Non-pigmented ciliary epithelial cell (primary cell): Measurements from ENCODE around the gene CXADR.
"Not testable (repeated sequence)": the region's sequence is repeated elsewhere in the genome, so short reads cannot be mapped to it uniquely, and the experiment has no call there.

Experiments
- DNase-seq: peaks from one replicate; pipeline ENCODE4 v3.0.0-alpha.2; 2010; ENCODE audit warnings: low read depth

Gene CXADR

DNA sequence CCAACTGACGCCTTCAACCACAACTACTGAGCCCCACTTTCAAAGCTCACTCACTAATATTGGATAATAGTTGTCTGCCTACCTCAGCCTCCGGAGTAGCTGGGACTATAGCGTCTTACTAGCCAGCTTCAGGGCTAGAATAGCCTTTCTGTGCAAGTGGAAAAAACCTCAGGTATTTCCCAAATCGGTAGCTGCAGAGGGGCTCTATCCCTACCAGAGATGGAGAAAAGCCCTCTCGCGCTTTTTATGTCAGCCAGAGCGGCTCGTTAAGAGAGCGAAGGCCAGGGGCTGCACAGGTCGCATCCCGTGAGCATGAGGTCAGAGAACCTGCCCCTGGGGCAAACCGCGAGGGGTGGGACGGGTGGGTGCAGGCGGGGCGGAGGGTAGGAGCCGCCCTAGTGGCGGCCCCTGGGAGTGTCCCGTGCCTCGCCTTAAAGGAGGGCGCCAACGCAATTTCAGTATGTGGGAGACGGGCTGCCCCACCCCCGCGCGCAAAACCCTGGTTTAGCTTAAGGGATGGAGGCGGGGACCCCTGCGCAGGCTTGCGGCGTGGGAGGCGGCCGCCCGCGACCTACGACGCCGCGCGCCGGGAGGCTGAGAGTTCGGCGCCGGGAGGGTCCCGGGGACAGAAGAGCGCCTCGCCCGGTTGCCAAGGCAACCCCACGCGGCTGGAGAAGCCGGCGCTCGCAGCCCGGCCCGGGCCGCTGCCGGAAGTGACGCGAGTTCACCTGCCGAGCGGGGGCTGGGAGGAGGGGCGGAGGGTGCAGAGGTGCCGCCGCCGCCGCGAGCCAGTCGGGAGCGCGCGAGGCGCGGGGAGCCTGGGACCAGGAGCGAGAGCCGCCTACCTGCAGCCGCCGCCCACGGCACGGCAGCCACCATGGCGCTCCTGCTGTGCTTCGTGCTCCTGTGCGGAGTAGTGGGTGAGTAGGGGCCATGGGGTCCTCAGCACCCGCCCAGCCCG is at the start of gene CXADR:
TSS of gene CXADR (plus strand) at position 791 of the 961 bp plus-strand sequence. CDS start at position 878, 87 bp downstream.
- no peak for DNase-seq

DNA sequence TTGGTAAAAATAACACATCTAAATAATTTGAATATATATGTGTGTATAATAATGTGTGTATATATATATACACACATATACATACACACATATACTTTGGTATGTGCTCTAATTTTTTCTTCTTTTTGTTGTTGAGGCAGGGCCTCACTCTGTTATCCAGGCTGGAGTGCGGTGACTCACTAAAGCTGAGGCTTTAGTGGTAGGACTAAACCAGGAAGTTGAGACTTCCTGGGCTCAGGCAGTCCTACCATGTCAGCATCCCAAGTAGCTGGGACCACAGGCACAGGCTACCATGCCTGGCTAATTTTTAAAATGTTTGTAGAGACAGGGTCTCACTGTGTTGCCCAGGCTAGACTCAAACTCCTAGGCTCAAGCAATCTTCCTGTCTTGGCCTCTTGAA is 46.7 kb upstream of the CXADR start:
- peak; percentile 67 for DNase-seq

DNA sequence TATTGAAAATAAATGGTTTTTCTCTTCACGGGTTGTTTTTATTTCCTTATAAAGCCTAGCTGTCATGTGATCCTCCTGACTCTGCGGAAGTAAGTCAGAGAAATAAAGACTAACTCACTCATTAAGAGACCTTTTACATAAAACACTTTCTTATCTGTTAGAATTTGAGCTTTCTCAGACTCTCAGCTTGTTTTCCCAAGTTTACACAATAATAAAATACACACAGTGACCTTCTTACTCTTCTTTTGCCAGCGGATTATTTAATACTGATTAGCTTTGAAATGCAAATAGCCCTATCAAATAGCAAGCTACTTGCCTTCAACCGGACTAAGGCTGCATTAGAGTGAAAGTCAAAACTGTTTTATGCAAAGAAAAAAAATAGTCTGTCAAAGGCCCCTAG is 45.5 kb upstream of the CXADR start:
- no peak for DNase-seq

DNA sequence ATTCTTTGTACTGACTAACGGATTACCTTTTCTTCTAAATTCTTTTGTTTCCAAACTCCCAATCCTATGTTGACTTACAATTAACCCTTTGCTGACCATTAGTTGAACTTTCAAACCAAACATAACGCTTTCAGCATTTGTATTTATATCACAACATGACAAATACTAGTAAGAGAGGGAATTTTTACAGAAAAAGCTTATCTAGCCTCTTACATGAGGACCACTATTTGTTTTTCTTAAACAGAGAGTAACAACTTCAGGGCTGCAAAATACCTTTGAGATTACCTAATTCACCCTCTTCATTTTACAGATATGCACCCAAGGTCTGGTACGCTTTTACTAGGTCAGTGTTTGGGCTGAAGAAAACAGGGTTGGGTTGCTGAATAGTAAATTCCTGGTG is 45.0 kb upstream of the CXADR start:
- DNase-seq: no peak

DNA sequence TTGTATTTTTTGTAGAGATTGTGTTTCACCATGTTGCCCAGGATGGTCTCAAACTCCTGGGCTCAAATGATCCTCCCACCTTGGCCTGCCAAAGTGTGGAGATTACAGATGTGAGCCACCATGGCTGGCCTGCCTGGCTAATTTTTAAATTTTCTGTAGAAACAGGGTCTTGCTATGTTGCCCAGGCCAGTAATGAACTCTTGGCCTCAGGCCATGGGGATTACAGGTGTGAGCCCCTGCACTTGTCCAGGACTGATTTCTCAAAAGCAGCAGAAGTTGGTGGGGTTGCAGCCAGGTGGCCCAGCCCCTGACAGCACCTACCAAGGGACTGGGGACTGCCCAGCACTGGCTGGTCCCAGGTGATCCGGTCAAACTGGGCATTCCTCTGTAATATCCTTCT is 44.1 kb upstream of the CXADR start:
- no peak for DNase-seq

DNA sequence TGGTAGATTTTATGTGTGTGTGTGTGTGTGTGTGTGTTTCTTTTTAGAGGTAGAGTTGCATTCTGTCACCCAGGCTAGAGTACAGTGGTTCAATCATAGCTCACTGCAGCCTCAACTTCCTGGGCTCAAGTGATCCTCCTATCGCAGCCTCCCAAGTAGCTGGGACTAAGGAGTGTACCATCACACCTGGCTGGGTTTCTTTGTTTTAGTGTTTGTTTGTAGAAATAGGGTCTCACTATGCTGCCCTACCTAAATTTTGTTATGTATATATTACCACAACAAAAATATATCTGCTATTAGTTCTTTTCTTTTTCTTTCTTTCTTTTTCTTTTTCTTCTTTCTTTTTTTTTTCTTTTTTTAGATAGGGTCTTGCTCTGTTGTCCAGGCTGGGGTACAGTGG is 43.1 kb upstream of the CXADR start:
- no peak for DNase-seq

DNA sequence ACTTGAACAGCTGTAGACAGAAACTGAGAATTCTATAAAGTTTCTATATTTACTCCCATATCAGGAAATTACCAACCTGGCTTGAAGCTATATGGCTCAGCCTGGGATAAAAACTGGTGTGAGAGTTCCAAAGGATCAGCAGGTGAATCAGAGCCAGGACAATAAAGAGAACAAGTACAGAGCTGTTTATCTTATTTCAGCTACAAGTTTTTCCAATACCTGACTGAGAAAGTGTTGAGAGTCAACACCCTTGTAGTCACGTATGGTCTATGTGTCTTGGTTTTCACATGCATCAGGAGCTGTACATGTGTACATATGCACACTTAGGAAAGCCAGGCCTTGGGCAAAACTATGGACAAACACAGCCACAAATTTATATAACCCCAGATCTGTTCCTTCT is 40.7 kb upstream of the CXADR start:
- no peak for DNase-seq

DNA sequence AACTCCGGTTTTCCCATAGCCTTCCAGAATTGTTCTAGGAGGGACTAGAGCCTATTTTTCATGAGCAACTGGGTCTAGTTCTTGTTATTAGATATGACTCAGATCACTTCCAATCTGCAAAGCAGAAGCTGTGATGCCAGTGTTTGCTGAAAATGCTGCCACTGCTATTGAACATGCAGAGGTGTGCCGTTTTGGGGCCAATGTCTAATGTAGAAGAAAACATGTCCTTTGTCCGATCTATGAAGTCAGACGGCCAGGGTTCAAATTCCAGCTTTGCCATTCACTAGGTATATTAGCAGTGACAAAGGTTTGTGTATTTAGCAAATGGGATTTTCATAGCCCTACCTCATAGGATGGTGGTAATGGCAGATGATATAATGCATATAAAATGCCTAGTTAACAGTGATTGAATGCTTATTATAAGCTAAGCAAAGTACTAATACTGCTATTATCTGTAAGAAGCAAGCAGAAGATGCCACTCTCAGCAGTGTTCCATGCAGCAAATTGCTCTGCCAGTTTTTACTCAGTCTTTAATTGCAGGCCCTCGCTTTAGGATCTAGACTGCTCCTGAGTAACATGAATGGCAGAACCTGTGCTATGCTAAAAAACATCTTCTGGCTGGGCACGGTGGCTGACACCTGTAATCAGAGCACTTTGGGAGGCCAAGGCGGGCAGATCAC is 40.1 kb upstream of the CXADR start:
- no peak for DNase-seq

DNA sequence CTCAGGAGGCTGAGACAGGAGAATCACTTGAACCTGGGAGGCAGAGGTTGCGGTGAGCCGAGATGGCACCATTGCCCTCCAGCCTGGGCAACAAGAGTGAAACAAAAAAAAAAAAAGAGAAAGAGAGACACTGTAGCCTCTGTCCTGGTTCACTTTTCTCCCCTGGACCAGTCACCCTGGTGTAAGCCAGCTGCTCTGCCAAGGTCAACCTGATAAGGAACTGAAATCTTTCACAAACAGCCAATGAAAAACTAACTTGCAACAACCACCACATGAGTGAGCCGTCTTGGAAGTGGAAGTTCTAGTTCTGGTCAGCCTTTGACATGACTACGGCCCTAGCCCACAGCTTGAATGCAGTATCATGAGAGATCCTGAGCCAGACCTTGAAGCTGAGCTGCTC is 36.8 kb upstream of the CXADR start:
- DNase-seq: no peak

DNA sequence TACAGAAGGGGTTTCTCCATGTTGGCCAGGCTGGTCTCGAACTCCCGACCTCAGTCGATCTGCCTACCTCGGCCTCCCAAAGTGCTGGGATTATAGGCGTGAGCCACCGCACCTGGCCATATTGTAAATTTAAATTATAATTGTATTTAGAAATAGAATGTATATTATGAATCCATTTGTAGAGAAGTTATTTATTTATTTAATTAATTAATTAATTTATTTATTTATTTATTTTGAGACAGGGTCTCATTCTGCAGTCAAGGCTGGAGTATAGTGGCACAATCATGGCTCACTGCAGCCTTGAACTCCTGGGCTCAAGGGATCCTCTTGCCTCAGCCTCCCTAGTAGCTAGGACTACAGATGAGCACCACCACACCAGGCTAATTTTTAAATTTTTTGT is 34.7 kb upstream of the CXADR start:
- not testable (repeated sequence) for DNase-seq

DNA sequence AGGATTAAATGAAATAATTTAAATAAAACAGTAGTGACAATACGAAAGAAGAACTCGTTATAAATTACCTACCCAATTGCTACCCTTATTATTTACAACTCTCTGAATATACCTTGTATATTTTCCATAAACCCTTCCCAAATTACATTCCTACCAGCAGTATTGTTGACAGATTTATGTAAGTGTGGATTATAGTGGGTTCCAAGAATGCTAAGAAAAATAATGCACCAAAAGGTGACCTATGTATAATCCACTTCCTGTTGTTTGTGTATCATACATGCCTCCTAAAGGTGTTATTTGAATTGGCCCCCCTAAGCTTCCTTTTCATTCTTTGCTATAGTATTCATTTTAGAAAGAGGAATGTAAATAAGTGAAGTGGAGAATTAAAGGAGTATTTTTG is 33.2 kb upstream of the CXADR start:
- no peak for DNase-seq

DNA sequence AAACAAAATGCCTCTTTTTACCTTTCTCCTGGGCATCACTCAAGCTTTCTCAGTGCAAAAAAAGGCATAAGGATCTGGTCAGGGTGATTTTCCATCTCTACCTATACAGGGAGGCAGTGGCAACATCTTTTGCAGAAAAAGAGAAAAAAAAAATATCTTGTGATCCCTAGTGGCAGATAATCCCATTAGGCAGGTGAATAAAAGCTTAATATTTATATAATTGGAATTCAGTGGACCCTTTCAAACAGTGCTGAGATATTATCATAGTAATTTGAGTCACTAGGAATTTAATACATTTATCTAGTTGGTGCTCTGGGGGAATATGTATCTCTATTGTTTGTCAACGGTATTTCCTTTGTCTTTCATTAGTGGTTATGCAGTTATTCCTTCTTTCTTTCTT is 29.9 kb upstream of the CXADR start:
- no peak for DNase-seq

DNA sequence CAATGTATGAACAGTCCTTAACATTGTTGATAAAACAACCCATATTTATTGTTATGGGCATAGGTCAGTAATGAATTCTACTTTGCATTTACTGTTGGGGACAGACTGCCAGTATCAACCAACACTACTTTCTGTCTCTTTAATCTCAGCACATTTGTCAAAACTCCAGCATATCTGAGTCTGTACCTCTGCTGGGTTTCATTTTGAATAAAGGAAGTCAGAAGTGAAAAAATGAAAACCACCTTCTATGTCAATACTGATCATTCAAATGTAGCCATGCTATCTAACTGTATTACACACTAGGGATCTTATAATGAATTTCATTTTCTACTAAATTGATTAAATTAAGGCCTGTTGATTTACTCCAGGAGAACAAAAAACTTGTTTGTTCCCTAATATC is 24.2 kb upstream of the CXADR start:
- DNase-seq: no peak

DNA sequence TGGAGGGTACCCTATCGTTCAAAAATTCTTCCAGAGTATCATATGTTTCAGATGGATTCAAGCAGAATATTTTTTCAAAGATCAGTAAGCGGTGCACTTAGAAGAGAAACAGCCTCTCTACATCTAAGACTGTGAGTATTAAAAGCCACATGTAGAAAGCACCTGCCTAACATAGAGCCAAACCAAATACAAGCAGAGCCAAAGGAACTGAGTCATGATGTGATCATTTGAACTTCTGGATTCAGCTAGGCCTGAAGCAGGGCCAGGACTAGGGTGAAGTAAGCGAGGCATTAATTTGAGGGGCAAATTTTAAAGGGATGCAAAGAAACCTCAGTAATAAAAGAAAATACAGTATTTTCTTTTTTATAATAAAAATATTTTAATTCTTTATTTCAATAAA is 23.3 kb upstream of the CXADR start:
- DNase-seq: not testable (repeated sequence)

DNA sequence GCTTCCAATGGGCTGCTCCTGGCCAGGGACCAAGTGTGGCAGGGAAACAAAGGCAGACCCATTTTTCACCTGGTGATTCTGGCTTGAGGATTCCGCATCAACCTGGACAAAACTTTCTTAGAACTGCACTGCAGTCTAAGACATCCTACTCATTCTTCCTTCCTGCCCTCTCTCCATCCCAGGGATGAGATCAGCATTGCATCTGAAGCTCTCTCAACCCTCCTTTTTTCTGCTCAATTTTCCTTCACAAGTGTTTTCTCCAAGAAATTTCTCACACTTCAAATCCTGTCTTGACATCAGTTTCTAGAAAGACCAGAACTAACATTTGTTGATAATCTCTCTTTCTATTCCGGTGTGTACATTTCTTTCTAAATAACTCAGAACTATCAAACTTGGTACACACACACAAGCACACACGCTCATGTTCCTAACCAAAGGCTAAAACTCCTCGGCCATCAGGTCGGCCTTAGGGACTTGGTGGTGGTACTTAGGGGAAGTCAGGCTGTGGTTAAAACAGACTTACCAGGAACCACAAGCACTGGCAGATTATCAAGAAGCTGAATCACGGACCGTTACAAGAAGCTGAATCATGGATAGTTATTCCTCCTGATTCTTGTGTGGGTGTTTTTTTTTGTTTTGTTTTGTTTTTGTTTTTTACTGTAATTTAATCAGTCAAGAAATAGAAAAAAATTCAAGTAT is 21.0 kb upstream of the CXADR start:
- DNase-seq: peak; percentile 99

DNA sequence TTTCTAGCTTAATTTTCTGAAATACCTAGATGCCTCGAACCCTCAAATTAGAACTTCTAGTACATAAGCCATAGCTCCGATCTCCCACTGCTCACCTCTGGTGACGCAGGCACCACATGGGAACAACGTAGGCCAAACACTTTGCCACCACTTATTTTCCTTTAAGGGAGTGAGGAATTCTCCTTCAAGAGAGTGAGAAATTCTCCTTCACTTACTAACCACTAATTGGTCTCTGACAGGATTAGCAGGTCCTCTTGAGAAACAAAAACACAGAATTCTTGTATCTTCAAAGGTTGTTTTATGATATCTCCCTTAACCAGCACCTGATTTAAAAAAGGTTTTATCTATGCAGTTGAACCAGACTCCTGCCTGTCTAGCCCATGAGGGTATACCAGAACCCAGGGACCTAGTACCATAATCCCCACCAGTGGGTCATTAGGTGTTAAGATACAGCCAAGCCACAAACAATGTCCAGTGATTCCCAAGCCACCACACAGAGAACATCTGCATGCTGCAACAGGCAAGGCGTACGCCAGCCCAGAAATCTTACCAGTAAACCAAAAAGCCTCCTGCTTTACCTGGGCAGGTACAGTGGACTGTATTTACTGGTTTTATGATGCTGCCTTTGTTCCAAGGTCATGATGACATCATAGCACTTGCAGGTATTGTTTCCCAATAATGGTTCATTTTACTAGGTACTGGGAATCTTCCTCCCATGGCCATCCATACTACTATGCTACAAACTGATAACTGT is 20.3 kb upstream of the CXADR start:
- DNase-seq: no peak

DNA sequence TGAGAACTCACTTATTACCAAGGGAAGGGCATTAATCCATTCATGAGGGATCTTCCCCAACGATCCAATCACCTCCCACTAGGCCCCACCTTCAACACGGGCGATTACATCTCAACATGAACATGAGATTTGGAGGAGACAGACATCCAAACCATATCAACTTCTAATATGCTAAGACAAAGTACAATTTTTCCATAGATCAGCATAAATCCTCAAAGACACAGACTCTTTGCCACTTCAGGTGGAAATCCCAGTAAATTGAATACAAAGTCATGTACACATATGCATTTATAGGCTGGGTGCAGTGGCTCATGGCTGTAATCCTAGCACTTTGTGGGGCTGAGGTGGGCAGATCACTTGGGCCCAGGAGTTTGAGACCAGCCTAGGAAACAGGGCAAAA is 18.8 kb upstream of the CXADR start:
- DNase-seq: no peak

DNA sequence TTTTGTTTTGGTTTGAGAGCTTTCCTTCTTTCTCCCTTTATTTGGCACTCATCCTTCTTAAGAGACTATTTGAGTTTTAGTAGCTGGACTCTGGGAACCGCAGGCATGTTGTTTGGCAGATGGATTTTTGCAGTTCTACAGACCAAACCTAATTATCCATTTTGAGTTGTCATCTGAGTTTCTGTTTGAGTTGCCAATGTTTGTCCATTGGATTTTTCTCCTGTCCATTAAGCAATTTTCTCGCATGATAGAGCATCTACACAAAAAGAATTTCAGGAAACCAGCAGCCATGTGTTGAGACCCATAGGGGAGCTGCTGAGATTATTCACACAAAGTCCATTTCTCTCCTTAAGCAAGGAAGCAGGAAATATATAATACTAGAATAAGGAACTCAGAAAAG is 17.2 kb upstream of the CXADR start:
- DNase-seq: no peak

DNA sequence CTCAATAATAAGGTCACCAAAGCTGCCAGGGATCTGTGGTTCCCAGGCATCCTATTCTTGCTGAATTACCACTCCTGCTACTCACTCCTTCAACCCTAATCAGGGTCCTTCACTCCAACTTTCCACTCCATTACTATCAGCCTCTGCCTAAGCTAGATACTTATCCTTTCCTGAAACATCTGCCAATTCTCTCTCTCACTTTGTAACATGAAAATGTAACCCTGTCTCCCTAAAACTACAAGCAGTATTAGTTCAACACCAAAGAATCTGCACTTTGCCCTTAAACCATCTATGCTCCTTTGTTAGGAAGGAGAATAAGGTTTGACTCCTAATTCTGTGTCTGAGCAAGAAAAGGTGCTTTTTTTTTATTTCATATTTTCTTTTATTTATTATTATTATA is 15.5 kb upstream of the CXADR start:
- DNase-seq: no peak

DNA sequence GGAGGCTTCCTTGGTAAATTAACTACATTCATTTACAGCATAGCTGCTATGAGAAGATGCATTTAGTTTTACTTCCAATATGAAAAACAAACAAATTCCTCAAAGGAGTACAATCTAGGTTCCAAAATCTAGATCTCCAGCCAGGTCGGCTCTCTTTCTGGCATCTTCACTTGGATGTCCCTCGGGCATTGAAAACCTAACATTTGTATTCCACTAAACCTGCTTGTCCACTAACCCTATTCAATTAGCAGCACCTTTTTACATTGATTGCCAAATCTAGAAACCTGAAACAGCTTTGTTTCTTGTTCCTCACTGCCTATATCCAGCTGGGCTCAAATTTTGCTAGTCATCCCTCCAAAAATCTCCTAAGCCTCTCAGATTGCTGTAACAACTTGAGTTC is 14.3 kb upstream of the CXADR start:
- DNase-seq: no peak

DNA sequence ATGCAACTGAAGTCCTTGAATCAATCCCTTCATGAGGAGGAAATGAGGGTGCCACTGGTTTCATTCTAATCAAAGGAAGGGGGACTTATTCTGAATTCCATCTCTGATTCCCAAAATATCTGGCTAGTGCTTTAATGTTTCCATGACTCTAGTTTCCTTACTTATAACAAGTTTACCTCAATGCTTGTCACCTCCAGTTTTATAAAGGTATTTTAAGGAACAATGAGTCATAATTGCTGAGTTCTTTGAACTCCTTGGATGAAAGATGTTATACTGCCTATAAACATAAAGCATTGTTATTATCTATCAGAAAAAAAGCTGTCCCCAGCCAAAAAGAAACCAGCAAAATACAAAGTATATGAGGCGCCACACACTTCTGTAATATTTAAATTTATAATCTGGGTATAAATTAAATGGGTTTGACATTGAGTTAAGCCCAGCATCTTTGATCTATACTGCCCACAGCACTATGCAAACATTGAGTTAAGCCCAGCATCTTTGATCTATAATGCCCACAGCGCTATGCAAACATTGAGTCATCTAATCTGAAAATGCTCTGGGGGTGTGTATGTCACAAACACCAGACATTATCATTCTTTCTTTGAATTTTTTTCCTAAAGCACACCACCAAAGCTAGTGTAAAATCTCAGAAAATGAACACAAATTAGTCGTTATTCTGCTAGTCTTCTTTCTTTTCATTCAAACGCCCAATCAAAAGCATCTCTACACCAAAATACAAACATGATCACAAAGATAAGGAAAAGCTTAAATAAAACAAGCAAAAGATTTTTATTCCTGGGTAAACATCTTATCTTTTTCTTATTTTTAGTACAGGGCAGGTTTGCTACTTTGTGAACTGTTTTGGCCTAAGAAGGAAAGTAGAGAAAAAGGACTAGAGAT is 11.5 kb upstream of the CXADR start:
- DNase-seq: no peak
